Hepatocyte (in vitro differentiated cells): Measurements from ENCODE around the gene MRGPRD.

Source experiments
- EZH2 ChIP-seq: fragments of 200-600 bp; sonication (generic); IDR thresholded peaks from 2 replicates; pipeline ENCODE4 v1.6.1; 2016; ENCODE audit warnings: antibody characterized with exemption, mild to moderate bottlenecking, borderline replicate concordance
- EZH2phosphoT487 ChIP-seq: fragments of 200-600 bp; sonication (generic); IDR thresholded peaks from one replicate; pipeline ENCODE4 v1.6.1; 2018; ENCODE audit warnings: antibody characterized with exemption, mild to moderate bottlenecking, low read depth, moderate library complexity; ENCODE audit not compliant: unreplicated experiment, severe bottlenecking
- TF ChIP-seq, protein P1 (sequence below): fragments of 200-600 bp; sonication (generic); IDR thresholded peaks from 2 replicates; pipeline ENCODE4 v1.5.1; 2016; ENCODE audit warnings: antibody characterized with exemption, mild to moderate bottlenecking; ENCODE audit not compliant: poor library complexity

DNA sequence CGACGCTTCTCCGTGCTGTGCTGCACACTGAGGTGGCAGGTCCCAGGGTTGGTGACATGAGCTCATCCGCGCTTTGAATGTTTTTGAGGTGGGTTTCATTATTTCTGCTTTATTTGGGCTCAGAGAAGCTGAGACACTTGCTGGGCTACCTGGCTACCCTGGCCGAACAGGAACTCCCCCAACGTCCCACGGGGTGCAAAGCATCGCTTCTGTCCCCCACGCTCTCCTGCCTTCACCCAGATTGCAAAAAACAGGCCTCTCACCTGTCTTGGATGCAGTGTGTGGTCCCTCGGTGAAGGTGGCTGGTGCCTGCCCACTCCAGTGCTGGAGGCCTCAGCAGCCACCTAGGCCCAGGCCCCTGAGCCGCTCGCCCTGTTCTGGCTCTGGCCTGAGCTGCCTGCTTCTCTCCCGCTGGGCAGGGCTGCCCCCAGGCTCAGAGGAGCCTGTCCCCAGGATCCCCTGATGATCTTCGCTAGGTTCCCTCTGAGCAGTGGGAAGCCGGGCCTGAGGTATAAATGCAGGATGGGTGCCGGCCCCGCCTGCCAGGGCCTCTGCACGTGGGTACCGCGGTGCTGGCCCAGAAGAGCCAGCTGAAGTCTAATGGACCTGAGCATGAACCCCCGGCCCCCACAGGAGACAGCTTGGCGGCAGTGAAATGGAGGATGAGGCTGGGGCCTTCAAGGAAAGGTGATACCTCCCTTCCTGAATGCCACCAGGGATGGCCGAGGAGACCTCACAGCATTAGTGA, 15.8 kb upstream of the MRGPRD start:
- TF ChIP-seq, protein P1, sequence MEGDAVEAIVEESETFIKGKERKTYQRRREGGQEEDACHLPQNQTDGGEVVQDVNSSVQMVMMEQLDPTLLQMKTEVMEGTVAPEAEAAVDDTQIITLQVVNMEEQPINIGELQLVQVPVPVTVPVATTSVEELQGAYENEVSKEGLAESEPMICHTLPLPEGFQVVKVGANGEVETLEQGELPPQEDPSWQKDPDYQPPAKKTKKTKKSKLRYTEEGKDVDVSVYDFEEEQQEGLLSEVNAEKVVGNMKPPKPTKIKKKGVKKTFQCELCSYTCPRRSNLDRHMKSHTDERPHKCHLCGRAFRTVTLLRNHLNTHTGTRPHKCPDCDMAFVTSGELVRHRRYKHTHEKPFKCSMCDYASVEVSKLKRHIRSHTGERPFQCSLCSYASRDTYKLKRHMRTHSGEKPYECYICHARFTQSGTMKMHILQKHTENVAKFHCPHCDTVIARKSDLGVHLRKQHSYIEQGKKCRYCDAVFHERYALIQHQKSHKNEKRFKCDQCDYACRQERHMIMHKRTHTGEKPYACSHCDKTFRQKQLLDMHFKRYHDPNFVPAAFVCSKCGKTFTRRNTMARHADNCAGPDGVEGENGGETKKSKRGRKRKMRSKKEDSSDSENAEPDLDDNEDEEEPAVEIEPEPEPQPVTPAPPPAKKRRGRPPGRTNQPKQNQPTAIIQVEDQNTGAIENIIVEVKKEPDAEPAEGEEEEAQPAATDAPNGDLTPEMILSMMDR, result no peak
- TF ChIP-seq EZH2, result no peak
- TF ChIP-seq EZH2phosphoT487, result no peak
